ENCODE measurements around the gene RYR2.
"Not testable (repeated sequence)": the region's sequence is repeated elsewhere in the genome, so short reads cannot be mapped to it uniquely, and the experiment has no call there.

RYR2 gene

DNA sequence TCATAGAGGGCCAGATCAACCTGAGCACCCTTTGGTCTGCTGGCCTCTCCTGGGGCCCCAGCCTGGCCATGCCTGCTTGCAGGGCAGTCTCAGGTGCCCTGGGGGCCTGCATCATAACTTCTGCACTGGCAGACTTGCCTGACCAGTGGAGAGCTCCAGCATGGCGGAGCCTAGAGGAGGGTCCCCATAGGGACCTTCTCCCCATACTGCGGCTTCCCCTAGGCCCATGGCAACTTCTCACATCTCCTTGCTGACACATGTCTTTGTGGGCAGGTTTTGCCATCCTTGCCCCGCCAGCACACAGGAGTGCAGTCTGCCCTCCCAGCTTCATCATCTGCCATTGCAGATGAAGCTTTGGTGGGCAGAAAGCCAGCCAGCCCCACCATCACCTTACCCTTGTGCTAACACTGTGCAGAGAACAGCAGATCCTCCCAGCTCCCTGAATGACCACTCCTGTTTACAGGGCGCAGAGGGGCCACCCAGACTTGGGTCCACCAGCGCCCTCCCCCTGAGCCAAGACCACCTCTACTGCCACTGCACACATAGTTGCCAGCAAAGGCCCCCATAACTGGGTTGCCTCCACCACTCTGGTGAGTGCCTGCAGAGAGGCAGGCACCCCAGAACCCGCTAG, 797.0 kb downstream of the RYR2 start:
- no peak for DNase-seq (ENCODE audit: low read depth, low spot score)

DNA sequence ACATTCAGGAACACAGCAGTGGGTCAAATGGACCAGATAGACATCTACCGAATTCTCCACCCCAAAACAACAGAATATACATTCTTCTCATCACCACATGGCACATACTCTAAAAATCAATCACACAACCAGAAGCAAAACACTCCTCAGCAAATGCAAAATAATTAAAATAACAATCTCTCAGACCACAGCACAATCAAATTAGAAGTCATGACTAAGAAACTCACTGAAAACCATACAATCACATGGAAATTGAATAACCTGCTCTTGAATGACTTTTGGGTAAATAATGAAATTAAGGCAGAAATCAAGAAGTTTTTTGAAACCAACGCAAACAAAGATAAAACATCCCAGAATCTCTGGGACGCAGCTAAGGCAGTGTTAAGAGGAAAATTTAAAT, 799.5 kb downstream of the RYR2 start:
- DNase-seq (ENCODE audit: low read depth, low spot score) = no peak

- DNase-seq (ENCODE audit: low read depth, low spot score) = not testable (repeated sequence)
Observed at GRCh38 chr1:237843516-237843915, 801.5 kb downstream of the RYR2 start.

- DNase-seq (ENCODE audit: low read depth, low spot score) = peak; percentile 43
Observed at GRCh38 chr1:237851210-237851845, 809.3 kb downstream of the RYR2 start.

GRCh38 chr1:237852342-237852741, 810.4 kb downstream of the RYR2 start:
- no peak for DNase-seq (ENCODE audit: low read depth, low spot score)

GRCh38 chr1:237857455-237857854, 815.5 kb downstream of the RYR2 start:
- no peak for DNase-seq (ENCODE audit: low read depth, low spot score)

- DNase-seq (ENCODE audit: low read depth, low spot score) = no peak
Observed at GRCh38 chr1:237858992-237859391, 817.0 kb downstream of the RYR2 start.

DNA sequence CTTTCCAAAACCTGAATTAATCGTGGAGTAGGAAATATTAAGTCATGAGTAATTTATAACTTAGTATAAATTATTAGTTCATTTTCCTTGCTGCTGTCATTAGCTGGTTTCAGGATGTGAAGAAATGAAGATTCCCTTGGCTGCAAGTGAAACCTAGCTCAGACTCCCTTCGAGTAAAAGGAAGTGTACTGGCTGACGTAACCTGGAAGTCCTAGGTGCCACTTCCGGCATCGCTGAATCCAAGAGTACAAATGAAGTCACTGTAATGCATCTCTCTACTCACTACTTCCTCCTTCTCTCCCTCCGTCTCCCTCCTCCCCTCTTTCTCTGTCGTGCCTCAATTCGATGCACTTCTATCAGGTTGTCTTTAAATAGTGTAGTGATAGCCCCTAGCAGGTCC, 820.0 kb downstream of the RYR2 start:
- DNase-seq (ENCODE audit: low read depth, low spot score) = no peak

DNA sequence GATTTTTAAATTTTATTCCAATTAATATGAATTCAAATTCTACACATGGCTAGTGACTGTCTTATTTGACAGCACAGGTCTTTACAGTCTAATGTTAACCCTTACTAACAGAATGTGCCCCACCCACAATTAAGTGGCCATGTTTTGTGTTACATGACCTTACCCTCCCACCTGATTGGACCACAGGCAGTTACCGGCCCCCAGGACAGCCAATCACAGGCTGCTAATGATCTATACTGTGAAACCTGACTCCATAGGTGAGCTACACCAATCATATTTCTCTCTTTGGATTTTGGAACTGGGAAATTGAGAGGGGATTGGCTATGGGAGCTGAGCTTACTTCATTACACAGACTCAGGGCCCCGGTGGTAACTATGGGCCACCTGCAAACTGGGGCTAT, 821.2 kb downstream of the RYR2 start:
- DNase-seq (ENCODE audit: low read depth, low spot score) = no peak

- DNase-seq (ENCODE audit: low read depth, low spot score) = peak; percentile 79
Observed at GRCh38 chr1:237864338-237865244, 822.6 kb downstream of the RYR2 start.

DNA sequence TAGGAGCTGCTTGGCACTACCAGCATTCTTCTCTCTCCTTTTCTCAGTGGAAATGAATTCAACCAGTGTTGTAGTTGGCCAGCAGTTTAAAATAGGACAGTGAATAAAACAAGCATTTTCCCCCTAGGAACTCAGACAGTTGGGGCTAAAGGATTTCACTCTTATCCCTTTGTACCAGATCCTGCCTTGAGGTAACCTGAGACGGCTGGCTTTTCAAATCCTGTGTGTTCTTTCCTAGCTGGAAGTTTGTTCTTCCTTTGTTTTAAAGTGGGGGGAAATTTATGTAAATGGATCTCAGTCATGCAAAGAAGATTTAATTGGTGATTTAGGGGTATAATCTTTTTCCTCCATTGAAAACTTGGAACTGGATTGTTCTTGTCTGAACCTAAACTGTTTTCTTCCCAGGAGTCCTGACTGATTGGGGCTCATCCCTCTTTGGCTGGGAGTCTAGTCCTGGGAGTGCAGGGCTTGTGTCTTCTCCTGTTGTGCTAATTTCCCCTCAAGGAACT, 825.5 kb downstream of the RYR2 start:
- no peak for DNase-seq (ENCODE audit: low read depth, low spot score)

DNA sequence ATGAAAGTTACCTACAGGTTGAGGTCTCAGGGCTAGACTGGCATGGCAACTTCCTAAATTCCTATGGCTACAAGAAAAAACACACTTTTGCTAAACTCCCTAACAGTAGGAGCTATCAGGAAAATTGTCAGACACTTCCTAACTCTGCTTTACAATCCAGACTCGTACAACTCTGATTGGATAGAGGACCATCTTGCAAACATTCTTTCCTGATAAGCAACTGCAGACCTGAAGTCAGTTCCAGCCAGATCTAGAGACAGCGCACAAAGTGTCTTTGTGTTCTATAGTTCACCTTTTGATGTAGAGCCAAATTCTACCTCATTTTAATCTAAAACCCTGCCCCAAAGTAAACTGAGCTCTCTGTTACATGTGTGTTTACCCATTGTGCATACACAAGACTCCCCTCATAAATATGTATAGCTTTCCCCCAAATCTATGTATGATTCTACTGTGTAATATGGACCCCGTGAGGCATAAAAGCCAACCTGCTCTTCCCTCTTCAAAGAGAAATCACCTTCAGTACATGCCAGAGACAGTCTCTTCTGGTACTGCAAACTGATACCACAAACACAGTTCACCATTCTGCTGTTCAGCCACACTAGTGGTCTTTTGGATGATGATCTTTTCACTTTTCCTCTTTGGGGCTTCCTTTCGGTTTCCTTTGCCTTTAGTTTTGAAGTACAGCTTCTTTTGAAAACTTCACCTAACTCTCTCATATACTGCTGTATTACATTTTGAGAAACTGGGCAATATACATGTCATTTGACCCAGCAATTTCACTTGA, 827.0 kb downstream of the RYR2 start:
- DNase-seq (ENCODE audit: low read depth, low spot score) = no peak

DNA sequence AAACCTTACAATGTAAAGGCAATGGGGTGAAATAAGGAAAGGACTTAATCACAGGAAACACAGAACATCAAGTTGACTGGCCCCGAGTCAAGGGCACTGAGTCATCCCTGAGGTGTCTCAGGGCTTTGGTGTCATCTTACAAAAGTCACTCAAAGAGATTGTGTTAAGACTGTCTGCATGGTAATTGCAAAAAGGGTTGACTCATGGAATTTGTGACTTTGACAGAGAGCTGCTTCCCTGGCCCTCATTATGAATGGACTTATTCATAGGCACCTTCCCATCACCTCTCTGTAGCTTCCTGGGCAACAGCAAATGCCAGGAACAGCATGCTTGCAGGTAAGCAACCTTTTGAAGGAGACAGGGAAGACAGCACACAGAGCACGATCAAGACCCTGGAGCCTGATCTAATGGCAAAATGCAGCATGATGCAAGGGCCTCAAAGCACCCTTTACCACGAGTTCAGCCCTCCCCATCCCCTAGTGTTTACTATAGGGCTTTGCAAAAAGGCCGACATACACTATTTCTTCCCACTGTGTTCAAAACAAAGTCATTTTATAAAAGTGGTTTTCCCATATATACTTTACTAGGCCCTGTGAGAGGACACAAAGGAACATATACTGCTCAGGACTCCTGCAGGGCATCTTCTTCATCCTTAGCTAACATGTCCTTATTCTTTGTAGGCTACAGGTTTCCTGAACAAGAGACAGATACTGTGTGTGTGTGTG, 831.7 kb downstream of the RYR2 start:
- peak; percentile 39 for DNase-seq (ENCODE audit: low read depth, low spot score)

DNA sequence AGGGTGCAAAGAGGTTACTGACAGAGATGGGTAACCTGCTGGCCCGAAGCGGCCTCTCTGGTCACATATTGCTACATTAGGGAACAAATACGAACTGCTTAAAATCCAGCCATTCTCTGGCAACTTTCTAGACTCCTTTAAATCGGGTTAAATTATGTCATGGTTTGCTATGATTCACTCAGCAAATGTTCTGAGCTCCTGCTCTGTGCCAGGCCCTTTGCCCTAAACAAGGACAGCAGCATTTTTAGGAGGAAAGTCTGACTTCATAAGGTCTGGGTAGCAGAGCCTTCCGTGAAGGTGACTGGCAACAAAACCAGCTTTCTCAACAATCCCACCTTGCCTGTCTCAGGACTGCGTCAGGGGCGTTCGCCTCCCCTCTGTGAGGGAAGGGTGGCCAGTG, 833.3 kb downstream of the RYR2 start:
- no peak for DNase-seq (ENCODE audit: low read depth, low spot score)

DNA sequence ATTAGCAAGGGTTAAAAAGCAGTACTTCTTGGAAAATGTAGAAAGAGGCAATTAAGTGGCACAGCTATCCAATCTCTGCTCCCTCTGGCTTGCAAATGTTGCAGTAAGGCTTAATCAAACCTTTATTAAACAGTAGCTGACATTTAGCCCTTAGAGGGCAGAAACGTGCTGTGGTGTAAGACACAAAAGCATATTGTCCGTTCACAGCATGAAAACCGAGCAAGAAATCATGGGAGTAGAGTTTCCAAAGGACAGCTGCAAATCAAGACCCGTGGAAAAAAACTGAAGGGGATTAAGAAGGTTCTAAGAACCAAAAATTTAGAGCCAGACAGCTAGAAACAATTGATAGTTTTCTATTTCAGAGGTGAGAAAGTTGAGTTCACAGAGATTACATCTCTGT, 835.6 kb downstream of the RYR2 start:
- DNase-seq (ENCODE audit: low read depth, low spot score) = no peak

DNA sequence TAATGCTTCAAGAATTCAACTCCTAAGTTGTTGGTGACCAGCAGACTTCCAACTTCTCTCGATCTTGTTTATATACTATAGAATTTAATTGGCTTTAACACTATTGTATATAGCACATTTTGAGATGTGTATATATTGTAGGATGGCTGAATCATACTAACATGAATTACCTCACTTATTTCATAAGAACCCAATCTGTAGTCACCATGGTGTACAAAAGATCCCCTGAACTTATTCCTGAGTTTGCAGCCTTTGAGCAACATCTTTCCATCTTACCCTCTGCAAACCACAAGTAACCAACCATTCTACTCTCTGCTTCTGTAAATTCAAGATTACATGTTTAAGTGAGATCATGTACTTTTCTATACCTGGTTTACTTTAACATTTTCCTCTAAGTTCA, 836.4 kb downstream of the RYR2 start:
- DNase-seq (ENCODE audit: low read depth, low spot score) = no peak

GRCh38 chr1:237879195-237879594, 837.2 kb downstream of the RYR2 start:
- DNase-seq (ENCODE audit: low read depth, low spot score) = no peak

All from ELF-1 (cell line).